Measurements from ENCODE around the gene NAALADL1. TPM values are rescaled to one million over a fixed set of nuclear protein-coding genes. Genes with fewer than 3 reads are reported as not detected.

Gene NAALADL1
- total and polyA plus RNA-seq, 4 donors = 14.1 to 45.9 (median 27.6) TPM

Small RNA genes lying within 50 kb of the gene (microRNA-seq; reads per million reads assigned to microRNA genes)
- gene MIR6879 = 3.0 to 6.0 reads per million in 2 donors

Other genes starting within 250 kb of the NAALADL1 start
- gene MEN1, start 248.0 kb downstream of the NAALADL1 start, total RNA-seq = 10 to 100 TPM; 14.5 to 18.0 TPM
- 10 to 100 TPM in 1 of 2 donors, 1 to 10 TPM in 1; 9.1 to 18.8 TPM for gene MEN1, start 248.0 kb downstream of the NAALADL1 start, polyA plus RNA-seq
- 1 to 10 TPM in 1 of 2 donors, under 1 TPM in 1; 0.29 to 1.2 TPM for gene CDC42BPG, start 213.9 kb downstream of the NAALADL1 start, total RNA-seq
- gene CDC42BPG, start 213.9 kb downstream of the NAALADL1 start, polyA plus RNA-seq = 1 to 10 TPM in 1 of 2 donors, under 1 TPM in 1; 0.56 to 6.0 TPM
- 100 to 1,000 TPM in 1 of 2 donors, 10 to 100 TPM in 1; 61.8 to 122 TPM for gene EHD1, start 179.9 kb downstream of the NAALADL1 start, total RNA-seq
- 10 to 100 TPM; 14.4 to 28.8 TPM for gene EHD1, start 179.9 kb downstream of the NAALADL1 start, polyA plus RNA-seq
- 10 to 100 TPM; 19.6 to 20.6 TPM for gene ATG2A, start 141.3 kb downstream of the NAALADL1 start, total RNA-seq
- 10 to 100 TPM in 1 of 2 donors, 1 to 10 TPM in 1; 7.0 to 34.9 TPM for gene ATG2A, start 141.3 kb downstream of the NAALADL1 start, polyA plus RNA-seq
- 10 to 100 TPM; 32.7 to 36.8 TPM for gene PPP2R5B, start 133.9 kb downstream of the NAALADL1 start, total RNA-seq
- gene PPP2R5B, start 133.9 kb downstream of the NAALADL1 start, polyA plus RNA-seq = 10 to 100 TPM in 1 of 2 donors, 1 to 10 TPM in 1; 9.5 to 28.6 TPM
- not detected for gene GPHA2, start 122.7 kb downstream of the NAALADL1 start, total RNA-seq
- under 1 TPM in 1 of 2 donors, not detected in 1; 0.43 TPM for gene GPHA2, start 122.7 kb downstream of the NAALADL1 start, polyA plus RNA-seq
- not detected for gene MAJIN, start 86.4 kb downstream of the NAALADL1 start, total RNA-seq
- gene MAJIN, start 86.4 kb downstream of the NAALADL1 start, polyA plus RNA-seq = not detected
- 1 to 10 TPM; 2.5 to 3.6 TPM for gene BATF2, start 61.6 kb downstream of the NAALADL1 start, total RNA-seq
- gene BATF2, start 61.6 kb downstream of the NAALADL1 start, polyA plus RNA-seq = 1 to 10 TPM; 1.4 to 1.9 TPM
- 10 to 100 TPM; 96.3 to 98.5 TPM for gene ARL2, start 44.4 kb downstream of the NAALADL1 start, total RNA-seq
- 100 to 1,000 TPM; 151 to 175 TPM for gene ARL2, start 44.4 kb downstream of the NAALADL1 start, polyA plus RNA-seq
- gene SNX15, start 31.1 kb downstream of the NAALADL1 start, total RNA-seq = 10 to 100 TPM; 19.9 to 26.1 TPM
- 10 to 100 TPM; 21.7 to 26.2 TPM for gene SNX15, start 31.1 kb downstream of the NAALADL1 start, polyA plus RNA-seq
- 1 to 10 TPM; 3.6 to 4.9 TPM for gene SAC3D1, start 17.3 kb downstream of the NAALADL1 start, total RNA-seq
- gene SAC3D1, start 17.3 kb downstream of the NAALADL1 start, polyA plus RNA-seq = 1 to 10 TPM; 5.4 to 7.5 TPM
- gene CDCA5, start 25.5 kb upstream of the NAALADL1 start, total RNA-seq = 1 to 10 TPM in 1 of 2 donors, under 1 TPM in 1; 0.81 to 1.0 TPM
- gene CDCA5, start 25.5 kb upstream of the NAALADL1 start, polyA plus RNA-seq = 1 to 10 TPM in 1 of 2 donors, under 1 TPM in 1; 1.00 to 2.5 TPM
- 10 to 100 TPM; 31.5 to 35.0 TPM for gene ZFPL1, start 25.7 kb upstream of the NAALADL1 start, total RNA-seq
- gene ZFPL1, start 25.7 kb upstream of the NAALADL1 start, polyA plus RNA-seq = 10 to 100 TPM; 24.9 to 69.9 TPM
- gene VPS51, start 37.7 kb upstream of the NAALADL1 start, total RNA-seq = 100 to 1,000 TPM; 101 to 121 TPM
- 100 to 1,000 TPM in 1 of 2 donors, 10 to 100 TPM in 1; 73.0 to 191 TPM for gene VPS51, start 37.7 kb upstream of the NAALADL1 start, polyA plus RNA-seq
- gene TM7SF2, start 53.3 kb upstream of the NAALADL1 start, total RNA-seq = 1 to 10 TPM; 5.2 to 7.2 TPM
- gene TM7SF2, start 53.3 kb upstream of the NAALADL1 start, polyA plus RNA-seq = 10 to 100 TPM in 1 of 2 donors, 1 to 10 TPM in 1; 4.0 to 11.8 TPM
- gene ZNHIT2, start 59.1 kb upstream of the NAALADL1 start, total RNA-seq = 1 to 10 TPM; 4.1 to 7.5 TPM
- 10 to 100 TPM in 1 of 2 donors, 1 to 10 TPM in 1; 3.4 to 12.9 TPM for gene ZNHIT2, start 59.1 kb upstream of the NAALADL1 start, polyA plus RNA-seq
- gene FAU, start 63.6 kb upstream of the NAALADL1 start, total RNA-seq = 100 to 1,000 TPM; 674 to 804 TPM
- gene FAU, start 63.6 kb upstream of the NAALADL1 start, polyA plus RNA-seq = 1,000 to 10,000 TPM; 1,037 to 1,172 TPM
- gene MRPL49, start 63.8 kb upstream of the NAALADL1 start, total RNA-seq = 10 to 100 TPM; 35.0 to 37.1 TPM
- gene MRPL49, start 63.8 kb upstream of the NAALADL1 start, polyA plus RNA-seq = 10 to 100 TPM; 44.2 to 52.2 TPM
- gene SYVN1, start 76.0 kb upstream of the NAALADL1 start, total RNA-seq = 10 to 100 TPM; 50.2 to 64.0 TPM
- 10 to 100 TPM in 1 of 2 donors, 1 to 10 TPM in 1; 5.5 to 26.2 TPM for gene SYVN1, start 76.0 kb upstream of the NAALADL1 start, polyA plus RNA-seq
- not detected for gene SPDYC, start 111.7 kb upstream of the NAALADL1 start, total RNA-seq
- not detected for gene SPDYC, start 111.7 kb upstream of the NAALADL1 start, polyA plus RNA-seq
- 100 to 1,000 TPM; 109 to 137 TPM for gene CAPN1, start 123.4 kb upstream of the NAALADL1 start, total RNA-seq
- 10 to 100 TPM; 75.5 to 96.3 TPM for gene CAPN1, start 123.4 kb upstream of the NAALADL1 start, polyA plus RNA-seq
- 1 to 10 TPM; 3.4 to 9.2 TPM for gene POLA2, start 203.4 kb upstream of the NAALADL1 start, total RNA-seq
- 1 to 10 TPM; 3.0 to 4.1 TPM for gene POLA2, start 203.4 kb upstream of the NAALADL1 start, polyA plus RNA-seq